Amniotic stem cell (primary cell): Measurements from ENCODE around the gene TTC7B.

Source experiments
- DNase-seq: peaks from one replicate; lab custom pipeline; 2025; lab: John Stamatoyannopoulos, UW

TTC7B gene

DNA sequence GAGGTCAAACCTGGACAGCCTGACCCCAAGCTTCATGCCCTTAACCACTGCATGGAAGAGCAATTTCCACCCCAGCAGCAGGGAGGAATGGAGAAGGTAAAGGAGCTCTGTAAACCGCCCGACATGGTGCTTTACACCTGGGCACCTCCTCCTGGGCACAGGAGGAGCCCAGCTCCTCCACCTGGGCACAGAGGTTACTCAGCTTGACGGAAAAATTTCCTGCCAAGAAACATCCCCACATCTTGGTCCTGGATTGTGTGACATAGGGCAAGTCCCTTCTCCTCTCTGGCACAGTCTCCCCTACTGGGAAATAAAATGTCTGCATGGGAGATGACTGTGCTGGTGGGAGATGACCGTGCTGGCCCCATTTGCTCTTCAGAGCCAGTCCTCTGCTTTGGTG is 40.8 kb downstream of the TTC7B start:
- DNase-seq = no peak

DNA sequence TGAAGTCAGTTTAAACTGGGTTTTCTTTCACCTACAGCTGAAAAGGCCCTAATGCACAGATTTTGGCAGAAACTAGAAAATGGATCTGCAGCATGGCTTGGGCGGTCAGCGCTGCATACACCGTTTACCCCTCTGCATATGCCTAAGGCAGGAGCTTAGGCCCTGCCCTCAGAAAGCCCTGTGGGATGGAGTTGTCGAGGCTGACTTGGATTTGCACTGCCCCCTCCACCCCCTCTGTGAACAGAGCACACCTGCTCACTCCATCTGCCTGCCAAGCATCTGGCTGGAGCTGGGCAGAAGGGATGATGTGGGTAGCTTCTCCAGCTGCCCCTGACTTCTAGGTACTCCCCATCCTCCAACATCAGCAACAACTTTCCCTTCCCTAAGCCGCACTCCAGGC is 41.9 kb downstream of the TTC7B start:
- no peak for DNase-seq

DNA sequence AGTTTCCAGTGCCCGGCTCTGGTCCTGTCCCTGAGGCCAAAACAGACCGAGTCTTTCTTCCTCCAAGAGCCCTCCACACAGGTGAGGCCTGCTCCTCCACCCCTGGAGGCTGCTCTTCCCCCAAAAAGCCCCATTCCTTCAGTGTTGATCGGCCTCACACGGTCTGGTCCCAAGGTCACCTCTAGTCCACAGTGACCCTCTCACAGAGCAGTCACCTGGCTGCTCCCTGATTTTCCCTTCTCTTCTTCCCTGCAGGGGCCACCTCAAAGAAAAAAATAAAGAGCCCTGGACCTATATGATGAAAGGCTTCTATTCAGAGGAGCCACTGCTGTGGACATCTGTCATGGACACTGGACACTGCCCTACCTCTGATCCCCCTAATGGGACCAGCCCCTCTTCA is 42.5 kb downstream of the TTC7B start:
- no peak for DNase-seq

DNA sequence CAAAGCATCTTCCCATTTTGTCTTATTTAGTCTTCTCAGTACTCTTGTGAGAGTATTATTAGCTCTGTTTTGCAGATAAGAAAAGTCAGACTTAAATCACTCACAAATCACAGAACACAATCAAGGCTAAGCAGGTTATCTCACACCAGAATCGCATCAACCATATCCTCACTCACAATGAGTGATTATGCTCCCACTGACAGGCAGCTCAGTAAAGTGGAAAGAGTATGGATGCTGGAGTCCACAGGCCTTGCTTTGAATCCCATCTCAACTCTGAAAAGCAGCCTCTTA is 43.1 kb downstream of the TTC7B start:
- no peak for DNase-seq

DNA sequence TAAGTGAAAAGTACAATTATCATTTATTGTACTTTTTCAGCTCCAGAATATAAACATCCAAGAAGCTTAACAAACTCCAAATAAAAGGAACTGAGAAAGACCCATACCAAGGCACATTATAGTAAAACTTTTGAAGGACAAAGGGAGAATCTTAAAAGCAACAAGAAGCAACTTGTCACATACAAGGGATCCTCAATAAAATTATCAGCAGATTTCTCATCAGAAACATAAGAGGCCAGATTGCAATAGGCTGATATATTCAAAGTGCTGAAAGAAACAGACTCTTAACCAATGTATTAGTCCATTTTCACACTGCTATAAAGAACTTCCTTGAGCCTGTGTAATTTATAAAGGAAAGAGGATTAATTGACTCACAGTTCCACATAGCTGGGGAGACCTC is 48.3 kb downstream of the TTC7B start:
- no peak for DNase-seq

DNA sequence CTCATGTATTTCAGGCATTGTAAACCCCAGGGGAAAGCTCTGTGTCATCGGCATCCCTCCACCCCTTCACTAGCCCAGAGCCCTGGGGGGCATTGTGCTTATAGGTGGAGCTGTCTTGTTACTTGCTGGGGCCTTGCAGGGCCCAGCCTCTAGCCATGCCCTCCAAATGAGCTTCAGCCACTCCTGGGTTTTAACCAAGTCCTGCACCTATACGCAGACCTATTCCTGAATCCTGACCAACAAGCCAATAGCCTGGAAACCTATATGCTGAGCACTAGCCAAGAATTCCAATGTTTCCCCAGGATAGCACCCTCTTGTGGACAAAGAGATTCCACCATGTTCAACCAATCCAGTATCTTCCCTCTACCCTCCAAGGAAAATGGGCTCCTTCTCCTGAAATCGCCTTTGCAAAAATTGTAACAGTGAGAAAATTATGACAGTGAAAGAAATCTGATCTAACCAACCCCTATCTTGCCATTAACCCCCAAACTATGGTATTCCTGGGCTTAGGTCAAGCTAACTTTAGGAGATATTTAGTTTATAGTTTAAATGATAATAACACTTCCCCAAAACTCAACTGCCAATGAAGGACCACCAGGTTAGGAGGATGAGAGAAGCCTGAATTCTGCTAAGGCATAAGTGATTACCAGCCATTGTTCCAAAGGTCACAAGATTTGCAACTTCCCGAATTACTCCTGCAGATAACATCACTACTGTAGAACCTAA is 55.5 kb downstream of the TTC7B start:
- DNase-seq = no peak

DNA sequence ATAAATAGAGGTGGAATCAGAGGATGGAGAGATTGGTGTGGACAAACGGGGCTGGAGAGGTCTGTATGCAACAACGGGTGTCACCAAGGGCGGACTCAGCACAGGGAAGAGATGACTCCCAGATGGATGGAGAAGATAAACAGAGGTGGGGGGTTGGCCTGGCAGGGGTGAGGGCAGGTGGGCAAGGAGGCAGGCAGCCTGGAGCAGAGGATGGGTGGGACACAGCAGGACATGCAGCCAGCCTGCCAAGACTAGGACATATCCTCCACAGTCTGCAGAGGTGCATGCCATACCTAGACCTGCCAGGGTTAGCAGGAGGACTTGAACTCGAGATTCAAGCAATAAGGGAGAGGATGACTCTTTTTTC is 56.2 kb downstream of the TTC7B start:
- no peak for DNase-seq

DNA sequence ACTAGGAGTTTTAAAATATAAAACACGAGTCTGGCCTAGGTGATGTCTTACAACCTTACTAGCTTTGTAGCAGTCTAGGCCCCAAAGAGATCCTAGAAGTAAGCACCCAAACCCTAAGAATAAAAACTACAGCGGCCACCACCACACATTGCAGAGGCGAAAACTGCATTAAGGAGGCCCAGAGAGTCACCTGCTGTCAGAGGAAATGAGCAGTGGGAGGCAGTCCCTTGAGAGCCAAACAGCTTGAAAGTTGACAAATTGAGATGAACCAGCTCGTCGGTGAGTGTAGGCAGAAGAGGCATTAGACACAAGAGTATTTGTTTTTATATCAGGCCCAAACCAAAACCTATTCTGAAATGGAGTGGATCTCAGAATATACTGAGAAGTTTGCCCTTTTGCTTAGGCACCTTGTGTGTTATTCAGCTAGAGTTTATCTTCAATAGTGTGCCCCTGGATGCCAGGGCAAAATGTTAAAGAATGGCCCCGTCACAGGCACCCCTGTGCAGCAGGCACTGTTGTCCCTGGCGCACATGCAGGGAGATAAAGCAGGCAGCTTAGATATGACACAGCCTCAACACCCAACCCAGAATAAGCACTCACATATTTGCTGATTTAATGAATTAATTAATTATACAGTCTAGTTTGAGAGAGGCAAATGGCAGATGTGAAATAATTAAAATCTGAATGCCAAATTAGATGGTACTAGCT is 56.7 kb downstream of the TTC7B start:
- DNase-seq = no peak

DNA sequence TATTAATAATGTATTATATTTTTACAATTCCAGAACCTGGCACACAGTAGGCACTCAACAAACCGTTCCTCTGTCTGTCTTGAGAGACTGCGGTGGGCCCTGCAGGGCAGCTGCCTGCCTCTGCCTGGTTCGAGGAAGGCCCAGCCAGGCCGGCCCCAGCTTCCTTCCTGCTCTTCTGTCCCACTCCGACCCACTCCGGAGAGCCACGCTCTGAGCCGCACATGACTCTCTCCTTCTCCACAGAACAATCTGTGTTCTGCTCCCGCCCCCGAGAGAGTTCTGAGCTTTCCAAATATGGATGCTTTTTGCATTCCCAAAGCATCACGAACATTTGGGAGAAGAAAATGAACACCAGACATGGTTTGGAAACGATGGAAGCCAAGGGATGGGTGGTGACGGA is 57.3 kb downstream of the TTC7B start:
- no peak for DNase-seq

DNA sequence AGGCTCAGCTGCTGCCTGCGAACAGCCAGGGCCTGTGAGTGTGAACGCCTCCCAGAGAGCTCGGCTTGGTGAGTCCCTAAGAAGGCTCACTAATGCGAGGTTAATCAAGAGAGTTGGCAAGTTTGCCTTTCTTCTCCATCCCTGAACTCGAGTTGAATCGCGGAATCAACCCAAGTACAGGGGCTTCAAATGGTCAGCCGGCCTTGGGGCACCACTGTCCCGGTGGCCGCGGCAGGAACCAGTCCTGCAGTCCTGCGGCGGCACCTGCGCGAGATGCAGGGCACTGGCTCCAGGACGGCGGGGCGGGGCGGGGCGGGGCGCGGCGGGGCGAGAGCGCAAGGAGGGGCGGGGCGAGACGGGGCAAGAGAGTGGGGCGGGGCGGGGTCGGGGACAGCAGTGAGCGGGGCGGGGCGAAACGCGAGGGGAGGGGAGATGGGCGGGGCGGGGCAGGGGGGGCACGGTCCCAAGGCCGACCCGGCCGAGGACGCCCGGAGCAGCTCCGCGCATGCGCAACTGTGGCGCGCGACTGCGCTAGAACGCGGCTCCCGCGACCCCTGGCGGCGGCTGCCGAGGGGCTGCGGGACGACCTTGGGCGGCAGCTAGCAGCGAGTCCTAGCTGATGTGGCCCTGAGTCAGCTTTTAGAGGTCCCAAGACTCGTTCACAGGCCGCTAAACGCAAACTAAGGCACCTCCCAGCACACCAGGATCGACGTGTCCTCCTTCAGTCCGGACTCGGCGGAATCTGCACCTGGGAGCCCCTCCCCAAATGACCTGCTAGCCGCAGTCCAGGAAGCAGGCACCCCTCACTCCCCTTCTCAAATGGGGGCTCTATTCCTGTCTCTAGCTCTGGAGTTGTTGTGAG is 58.0 kb downstream of the TTC7B start:
- DNase-seq = peak; percentile 86

DNA sequence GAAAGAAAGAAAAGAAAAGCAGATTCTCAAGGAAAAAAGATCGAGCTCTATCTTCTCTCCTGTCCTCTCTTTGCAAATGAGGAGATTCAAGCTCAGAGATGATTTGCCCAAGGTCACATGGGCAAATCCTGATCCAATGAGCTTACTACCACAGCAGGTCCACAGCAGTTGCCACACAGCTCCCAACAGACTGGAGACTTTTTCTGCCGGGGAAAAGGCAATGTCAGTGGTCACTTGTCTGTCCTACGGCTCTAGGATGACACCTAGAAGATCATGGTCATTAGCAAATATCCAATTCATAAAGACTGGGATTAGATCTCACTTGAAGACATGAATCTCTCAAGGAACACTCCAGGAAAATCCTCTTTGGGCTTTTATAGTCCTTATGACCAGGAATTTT is 58.8 kb downstream of the TTC7B start:
- no peak for DNase-seq

DNA sequence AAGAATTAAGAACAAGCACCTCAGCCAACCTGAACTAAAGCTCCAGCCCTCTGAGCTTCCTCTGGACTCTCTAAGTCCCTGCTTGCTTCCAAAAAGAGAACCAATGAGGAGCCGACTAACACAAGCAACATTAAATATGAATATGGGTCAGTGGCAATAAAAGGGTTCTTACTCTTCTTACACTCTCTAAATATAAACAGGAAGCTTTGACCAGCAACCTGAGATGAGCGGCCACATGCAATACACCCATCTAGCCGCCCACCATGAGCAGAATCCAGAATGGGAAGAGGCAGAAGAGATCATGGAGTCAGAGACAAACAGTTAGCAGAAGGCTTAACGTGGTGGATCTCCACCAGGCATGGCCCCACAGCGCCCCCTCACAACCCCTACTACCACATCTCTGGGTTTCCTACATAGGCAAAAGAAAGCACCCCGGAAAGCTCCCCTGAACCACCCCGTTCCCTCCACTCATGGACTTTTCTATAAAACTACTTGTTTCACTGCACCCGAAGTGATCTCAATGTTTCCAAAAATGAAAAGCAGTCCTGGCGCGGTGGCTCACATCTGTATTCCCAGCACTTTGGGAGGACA is 59.4 kb downstream of the TTC7B start:
- no peak for DNase-seq

DNA sequence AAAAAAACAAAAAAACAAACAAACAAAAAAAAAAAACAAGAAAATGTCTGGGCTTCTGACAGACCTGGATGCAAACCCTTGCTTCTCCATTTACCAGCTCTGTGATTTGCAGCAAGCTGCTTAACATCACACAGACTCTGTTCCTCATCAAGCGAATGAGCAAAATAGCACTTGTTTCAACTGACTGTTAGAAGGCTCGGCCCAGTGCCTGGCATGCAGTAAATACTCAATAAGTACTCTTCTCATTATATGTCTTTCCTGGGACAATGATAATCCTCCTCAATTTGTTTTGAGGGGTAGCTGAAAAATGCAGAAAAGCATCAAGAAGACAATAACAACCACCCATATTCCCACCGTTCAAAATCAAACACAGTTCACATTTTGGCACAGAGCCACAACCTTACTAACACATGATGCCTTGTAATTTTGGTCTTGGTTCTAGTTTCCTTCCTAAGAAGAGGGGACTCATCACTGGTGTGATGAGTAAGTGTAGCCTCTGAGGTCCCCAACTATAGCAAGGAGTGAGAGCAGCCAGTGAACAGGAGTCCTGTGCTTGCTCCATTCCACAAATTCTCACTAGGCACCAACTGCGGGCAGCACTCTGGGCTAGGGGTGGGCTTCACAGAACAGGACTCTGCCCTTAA is 60.4 kb downstream of the TTC7B start:
- DNase-seq = no peak

DNA sequence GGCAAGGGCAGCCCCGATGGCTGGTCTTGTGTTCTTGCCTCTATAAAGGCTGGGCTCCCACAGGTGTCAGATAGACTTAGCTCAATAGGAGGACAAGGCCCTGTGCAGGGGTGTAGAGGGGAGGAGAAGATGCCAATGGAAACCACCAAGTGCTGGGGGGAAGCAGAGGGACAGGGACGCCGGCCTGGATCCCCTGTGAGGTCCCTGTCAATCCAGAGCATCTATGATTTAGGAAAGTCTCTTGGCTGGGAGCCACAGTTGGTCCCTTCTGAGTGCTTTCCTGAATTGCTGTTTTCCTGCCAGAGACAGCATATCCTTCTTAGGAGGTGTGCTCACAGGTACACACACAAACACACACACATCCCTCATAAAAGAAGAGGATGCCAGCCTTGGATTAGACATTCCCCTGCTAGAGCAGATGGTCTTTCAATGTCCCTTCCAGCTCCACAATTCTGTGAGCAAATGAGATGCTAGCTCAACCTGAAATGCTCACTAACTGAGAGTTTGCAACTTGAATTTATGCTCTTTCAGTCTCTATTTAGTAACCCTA is 62.7 kb downstream of the TTC7B start:
- DNase-seq = no peak

DNA sequence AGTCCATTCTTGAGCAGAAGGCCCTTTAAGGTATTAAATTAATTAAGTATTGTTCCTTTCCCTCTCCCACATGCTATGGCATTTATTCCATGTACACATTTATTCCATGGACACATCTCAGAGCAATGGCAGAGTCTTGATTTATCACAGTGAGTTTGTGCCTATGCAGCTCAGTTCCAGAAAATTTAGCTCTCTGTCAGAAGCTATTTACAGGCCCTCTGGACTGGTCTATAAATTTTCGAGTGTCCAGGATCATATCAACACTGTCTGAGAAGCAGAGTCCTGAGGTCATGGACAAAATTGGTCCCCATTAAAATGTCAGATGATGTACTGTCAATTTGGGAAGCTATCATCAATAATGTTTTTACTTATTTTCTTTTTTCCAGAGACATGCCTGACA is 65.5 kb downstream of the TTC7B start:
- no peak for DNase-seq

DNA sequence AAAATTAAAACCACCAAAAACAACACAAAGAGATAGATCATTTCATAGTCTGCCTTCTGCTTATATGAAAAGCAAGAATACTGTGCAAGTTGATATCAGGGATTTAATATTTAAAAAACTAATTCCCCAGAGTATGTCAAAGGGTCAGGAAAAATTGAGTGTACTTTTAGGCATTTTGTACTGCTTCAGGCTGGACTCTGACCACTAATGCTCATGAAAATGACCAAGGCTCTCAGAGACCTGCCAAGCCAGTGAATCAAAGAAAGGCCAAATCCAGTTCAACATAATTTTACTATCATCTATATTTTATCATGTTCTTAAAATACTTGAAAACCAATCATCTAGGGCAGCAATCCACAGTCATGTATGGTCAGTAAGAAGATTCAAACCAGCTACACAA is 66.0 kb downstream of the TTC7B start:
- DNase-seq = no peak

DNA sequence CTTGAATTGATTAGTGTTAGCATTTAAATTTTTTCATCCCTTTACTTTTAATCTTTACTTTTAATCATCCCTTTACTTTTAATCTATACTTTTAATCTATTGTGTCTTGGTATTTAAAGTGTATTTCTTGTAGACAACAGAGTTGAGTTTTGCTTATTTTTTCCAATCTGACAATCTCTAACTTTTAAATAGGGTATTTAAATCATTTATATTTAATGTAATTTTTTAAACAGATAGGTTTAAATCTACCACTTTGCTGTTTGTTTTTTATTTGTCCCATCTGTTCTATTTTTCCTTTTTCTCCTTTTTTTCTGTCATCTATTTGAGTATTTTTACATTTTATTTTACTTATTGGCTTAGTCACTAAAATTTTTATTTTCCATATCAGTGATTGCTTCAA is 68.3 kb downstream of the TTC7B start:
- DNase-seq = no peak

DNA sequence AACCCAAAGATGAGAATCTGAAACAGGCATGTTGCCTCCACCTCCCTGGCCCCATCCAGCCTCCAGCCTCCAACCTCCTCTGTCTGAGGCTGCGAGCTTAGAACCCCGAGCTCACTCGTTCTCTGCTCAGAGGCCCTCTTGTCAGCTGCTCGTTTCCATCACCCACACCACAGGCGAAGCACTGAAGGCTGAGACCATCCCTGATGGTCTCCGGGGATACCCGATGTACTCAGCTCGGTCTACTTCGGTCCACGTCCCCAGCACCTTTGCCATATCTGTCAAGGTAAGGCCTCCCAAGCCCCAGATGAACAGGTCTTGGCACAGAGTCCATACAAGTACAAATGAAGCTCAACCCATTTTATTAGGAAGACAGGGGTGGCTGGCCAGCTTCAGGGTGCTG is 72.4 kb downstream of the TTC7B start:
- no peak for DNase-seq

DNA sequence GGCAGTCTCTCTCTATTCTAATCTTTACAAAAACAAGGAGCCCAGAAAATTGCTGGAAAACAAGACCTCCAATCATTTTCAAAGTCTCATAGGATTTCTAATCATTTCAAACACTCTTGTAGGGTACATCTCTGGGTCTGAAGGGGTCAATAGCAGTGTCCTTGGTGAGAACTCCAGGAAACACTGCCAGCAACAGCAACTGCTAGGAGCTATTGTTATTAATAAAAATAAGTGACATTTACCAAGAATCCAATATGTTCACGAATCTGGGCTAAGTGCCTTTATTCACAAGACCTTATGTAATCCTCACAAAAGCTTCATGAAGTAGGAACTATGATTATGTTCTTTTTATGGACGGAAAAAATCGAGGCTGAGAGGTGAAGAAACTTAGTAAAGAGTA is 72.8 kb downstream of the TTC7B start:
- no peak for DNase-seq

DNA sequence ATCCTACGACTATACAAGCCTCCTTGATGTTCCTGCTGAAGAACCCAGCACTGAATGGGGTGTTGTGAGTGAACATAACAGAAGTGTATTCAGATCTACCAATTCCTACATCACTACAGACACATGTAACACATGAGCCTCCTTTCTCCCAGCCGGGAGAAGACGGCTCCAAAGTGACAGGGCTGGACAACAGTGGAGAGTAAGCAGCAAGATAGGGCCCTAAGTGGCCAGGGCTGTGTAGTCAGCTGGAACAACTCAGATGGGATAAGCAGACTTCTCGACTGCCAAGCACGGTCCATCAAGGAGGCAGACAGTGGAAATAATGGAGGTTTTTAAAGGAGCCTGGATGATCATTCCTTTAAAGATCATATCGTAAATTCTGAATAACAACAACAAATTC is 73.5 kb downstream of the TTC7B start:
- no peak for DNase-seq

DNA sequence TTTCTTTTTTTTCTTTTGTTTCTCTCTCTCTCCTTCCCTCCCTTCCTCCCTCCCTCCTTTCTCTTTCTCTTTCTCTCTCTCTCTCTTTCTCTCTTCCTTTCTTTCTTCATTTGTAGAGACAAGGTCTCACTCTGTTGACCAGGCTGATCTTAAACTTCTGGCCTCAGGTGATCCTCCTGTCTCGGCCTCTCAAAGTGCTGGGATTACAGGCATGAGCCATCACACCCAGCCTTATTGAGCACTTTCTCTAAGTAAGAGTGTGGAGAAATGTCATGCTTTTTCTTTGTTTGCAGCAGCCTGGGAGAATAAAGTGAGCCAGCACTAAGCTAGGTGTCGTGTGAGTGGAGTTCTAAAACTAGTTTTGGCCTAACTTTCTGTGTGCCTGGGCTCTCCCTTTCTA is 74.0 kb downstream of the TTC7B start:
- DNase-seq = no peak

DNA sequence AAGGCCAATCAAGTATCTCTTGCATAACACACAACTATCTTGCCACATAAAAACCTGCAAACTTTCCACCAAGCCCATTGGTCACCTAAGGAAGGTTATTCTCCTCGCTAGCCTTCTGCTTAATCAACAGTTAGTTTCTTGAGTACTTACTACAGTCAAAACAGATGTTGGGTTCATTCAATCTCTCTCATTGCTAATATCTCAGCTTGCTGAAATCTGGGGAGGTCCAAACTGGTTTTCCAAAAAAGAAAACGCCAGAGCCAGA is 74.6 kb downstream of the TTC7B start:
- no peak for DNase-seq
